RPMI7951 (cell line): ENCODE results near the gene SF3B2. TPM values are rescaled to one million over a fixed set of nuclear protein-coding genes. Genes with fewer than 3 reads are reported as not detected.
"Not testable (repeated sequence)": the region's sequence is repeated elsewhere in the genome, so short reads cannot be mapped to it uniquely, and the experiment has no call there.

Experiments used
- DNase-seq: peaks from one replicate; pipeline ENCODE4 v3.0.0-alpha.2; 2012; ENCODE audit warnings: low read depth
- total RNA-seq: library from RNA; depleted of rRNA; stranded (reverse); fragments of >200 nt; shearing (Covaris generic); gene quantifications from 2 replicates; pipeline ENCODE4 v1.2.3, GENCODE V29; 2014

SF3B2 gene
- total RNA-seq, 1 experiment from 2014 or later = 198 TPM

DNA sequence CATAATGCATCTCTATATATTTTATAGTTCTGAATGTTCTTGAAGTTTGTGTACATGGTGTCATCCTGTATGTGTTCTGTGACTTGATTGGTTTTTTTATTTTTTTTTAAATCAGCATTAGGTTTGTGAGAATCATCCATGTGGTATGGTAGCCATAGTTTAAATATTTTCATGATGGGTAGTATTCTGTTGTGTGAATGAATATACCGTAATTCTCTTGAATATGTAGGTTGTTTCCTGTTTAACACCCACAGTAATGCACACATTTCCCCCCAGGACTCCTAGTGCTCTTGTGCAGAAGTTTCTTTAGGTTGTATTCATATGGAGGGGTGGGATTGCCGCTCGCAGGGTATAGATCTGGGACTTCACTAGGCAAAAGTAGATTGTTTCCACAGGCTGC lies 19.9 kb downstream of the SF3B2 start:
- DNase-seq = no peak

DNA sequence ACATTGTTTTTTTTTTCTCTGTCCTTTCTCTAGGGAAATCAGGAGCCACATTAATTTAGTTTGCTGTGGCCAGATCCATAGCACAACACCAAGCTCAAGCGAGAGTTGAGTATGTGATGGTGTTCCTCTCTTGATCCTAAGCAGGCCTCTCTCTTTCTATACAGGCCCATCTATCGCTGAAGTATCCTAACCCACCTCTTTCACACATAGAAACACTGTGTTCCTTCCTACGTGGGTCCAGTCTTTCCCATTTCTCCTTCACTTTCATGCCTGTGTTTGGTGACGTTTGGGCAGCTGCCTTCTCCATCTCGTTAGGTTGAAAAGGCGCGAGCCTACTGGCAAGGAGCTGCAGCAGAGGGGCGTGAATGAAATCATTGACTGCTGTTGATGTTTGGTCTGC lies 20.4 kb downstream of the SF3B2 start:
- DNase-seq = no peak

DNA sequence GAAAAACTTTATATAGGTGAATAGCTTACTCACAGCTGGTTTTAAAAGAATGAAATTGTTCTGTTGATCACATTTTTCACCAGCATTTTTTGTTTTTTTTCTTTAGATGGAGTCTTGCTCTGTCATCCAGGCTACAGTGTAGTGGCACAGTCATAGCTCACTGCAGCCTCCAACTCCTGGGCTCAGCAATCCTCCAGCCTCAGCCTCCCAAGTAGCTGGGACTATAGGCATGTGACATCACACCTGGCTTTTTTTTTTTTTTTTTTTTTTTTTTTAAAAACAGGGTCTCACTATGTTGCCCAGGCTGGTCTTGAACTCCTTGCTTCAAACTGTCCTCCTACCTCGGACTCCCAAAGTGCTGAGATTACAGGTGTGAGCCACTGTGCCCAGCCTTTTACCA lies 21.5 kb downstream of the SF3B2 start:
- no peak for DNase-seq

DNA sequence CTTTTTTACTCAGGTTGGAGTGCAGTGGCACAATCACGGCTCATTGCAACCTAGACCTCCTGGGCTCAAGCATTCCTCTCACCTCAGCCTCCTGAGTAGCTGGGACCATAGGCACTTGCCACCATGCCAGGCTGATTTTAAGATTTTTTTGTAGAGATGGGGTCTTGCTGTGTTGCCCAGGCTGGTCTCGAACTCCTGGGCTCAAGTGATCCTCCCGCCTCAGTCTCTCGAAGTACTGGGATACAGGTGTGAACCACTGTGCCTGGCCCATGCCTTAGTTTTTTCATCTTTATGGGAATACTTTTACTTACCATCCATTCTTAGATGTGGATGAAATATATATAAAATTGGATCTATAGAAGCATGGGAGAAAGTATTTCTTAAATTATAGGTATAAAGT lies 23.1 kb downstream of the SF3B2 start:
- DNase-seq = no peak

DNA sequence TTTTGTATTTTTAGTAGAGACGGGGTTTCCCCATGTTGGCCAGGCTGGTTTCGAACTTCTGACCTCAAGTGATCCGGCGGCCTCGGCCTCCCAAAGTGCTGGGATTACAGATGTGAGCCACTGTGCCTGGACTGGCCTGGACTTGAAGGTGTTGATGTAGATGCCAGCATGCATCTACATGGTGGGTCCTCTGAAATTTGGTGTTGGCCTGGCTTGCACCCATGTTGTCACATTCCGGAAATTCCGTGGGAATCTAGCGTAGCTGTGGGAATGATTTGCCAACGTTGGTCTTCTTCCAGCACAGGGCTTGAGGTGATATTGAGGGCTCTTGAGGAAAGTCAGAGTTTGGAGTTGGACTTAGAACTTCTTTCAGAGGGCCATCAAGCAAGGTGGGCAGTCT lies 24.4 kb downstream of the SF3B2 start:
- DNase-seq = peak; percentile 13

DNA sequence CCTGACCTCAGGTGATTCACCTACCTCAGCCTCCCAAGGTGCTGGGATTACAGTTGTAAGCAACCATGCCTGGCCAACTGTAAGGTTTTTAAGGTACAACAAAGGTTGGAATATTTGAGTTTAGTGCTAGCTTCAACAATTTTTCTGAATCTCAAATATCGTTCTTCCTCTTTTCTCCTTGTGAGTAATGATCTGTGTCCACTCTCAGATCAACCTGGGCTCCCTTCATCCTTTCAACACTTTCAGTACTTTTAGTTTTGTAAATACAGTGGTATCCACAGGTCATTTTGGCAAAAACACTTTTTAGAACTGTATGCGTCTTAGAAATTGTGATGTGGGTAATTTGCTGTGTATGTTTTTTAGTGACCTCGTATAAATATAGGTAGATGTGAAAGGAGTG lies 25.8 kb downstream of the SF3B2 start:
- no peak for DNase-seq

DNA sequence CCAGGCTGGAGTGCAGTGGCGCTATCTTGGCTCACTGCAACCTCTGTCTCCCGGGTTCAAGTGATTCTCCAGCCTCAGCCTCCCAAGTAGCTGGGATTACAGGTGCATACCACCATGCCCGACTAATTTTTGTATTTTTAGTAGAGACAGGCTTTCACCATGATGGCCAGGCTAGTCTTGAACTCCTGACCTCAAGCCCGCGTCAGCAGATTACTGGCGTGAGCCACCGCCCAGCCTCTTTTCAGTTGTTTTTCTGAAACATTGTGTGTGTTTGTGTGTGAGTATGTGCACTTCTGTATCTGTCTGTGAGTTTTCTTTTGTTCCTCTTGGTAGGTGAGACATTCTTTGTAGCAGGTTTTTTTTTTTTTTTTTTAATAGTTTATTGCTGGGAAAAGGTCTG lies 26.8 kb downstream of the SF3B2 start:
- not testable (repeated sequence) for DNase-seq

DNA sequence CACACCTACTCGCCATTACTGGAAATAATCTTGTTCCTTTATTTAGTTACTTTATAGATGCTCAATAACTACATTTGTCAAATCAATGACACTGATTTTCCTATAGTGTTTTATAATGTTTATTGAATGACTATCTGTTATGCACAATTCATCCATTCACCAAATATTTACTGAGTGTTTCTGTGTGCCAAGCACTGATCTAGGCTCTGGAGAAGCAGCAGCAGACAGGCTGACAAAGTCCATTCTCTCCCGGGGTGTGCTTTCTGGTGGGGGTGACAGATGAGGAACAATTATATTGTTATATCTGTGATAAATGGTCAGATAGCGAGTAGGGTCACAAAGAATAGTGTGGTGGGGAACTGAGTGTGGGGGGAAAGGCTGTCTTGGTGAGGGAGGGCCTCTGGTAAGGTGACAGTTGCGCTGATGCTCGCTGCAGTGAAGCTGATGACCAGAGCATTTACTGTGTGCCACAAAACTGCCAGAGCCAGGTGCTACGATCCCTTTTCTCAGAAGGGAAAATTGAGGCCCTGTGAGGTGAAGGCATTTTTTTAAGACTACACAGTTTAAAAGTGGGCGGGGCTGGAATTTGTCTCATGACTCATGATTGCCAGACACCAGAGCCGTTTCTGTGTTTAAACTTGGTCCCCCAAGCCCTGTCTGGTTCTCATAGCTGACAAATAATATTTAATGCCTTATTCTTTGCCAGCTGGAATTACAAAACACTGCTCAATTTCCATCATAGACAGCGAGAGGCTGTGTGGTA lies 28.1 kb downstream of the SF3B2 start:
- peak; percentile 71 for DNase-seq

DNA sequence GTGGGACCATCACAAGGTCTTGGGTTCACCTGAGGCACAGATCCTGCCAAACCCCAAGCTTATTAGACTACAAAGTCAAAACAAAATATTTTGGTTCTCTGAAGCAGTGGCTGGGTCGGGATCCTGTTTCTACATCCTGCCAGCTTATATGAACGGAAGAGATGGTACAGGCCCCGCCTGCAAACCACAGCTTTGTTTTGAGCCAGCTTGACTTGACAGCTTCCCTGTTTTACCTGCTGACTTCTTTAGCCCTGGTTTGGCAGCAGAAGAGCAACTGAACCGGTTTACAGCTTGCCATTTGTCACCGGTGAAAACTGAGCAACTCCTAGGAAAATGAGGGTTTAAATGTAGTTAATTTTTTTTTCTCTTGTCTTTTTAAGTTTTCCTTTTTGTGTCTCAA lies 29.3 kb downstream of the SF3B2 start:
- DNase-seq = peak; percentile 26

DNA sequence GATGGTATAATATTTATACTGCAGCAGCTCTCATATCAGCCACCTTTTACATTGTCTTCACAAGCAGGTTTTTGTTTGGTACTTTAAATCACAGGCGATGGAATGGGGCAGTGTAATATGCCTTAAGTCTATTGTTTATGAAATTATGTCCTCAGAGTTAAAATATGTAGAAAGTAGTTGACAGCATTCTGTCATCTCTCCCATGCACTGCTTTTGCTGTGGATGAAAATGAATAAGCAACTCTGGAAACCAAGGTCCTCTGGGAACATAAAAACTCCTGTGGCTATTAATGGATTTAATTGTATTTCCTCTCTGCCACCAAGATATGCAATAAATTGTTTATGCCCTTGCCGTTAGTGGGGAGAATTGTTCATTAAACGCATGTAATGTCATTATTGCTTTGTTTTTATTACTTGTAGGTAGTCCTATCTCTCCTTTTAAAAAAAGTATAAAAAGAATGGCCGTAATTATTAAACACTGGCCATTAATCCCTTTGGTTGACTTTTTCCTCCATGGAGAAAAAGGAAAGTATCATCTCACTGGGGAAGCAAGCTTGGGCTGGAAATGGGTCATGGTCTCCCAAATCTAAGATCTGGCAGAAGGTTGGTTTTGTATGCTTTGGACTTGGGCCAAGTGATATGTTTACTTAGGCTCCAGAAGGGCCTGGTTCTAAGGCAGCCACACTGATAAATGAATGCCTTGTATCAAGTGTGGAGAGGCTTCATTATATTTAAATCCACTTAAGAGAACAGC lies 31.0 kb downstream of the SF3B2 start:
- peak; percentile 33 for DNase-seq

DNA sequence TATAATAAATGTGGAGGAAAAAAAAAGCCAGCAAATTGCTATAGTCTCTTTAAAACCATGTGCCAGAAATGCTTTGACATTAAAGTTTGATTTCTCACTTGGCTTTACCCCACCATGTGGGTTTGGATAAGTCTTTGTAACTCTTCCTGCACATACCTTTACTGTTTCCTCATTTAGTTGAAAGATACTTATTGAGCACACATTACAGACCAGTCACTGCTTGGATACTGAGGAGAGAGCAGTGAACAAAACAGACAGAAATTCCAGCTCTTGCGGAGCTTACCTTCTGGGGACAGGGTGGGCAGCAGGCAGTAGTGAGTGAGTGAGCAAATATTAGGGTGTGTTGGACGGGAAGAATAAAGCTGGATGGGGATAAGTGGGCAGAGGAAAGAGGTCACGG lies 31.6 kb downstream of the SF3B2 start:
- DNase-seq = no peak

DNA sequence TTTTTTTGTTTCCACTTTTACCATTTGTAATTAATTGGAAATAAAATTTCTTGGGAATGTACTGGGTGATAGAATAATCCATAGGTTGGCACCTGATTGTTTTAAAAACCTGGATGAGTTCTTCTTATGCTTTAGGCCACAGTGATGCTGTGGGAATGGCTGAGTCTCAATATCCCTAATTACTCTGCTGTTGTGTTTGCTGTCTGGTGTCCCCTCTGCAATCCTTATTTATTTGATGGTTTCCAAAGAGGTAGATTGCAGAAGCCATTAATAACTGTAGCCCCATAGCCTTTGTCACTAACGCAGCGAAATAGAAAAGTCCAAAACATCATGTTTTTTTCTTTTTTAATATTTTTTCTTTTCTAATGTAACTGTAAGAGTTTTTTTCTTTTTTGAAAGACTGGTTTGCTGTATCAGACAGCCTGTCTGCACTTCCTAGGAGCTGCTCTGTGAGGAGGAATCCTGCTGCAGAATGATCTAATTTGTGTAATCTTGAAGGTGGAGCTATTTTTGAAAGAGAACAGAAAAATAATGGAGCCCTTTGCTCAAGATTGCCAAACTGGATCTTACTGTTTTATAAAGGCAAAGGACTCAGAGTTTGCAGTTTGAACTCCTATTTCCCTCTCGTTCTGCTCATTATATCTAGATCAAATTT lies 32.8 kb downstream of the SF3B2 start:
- no peak for DNase-seq

DNA sequence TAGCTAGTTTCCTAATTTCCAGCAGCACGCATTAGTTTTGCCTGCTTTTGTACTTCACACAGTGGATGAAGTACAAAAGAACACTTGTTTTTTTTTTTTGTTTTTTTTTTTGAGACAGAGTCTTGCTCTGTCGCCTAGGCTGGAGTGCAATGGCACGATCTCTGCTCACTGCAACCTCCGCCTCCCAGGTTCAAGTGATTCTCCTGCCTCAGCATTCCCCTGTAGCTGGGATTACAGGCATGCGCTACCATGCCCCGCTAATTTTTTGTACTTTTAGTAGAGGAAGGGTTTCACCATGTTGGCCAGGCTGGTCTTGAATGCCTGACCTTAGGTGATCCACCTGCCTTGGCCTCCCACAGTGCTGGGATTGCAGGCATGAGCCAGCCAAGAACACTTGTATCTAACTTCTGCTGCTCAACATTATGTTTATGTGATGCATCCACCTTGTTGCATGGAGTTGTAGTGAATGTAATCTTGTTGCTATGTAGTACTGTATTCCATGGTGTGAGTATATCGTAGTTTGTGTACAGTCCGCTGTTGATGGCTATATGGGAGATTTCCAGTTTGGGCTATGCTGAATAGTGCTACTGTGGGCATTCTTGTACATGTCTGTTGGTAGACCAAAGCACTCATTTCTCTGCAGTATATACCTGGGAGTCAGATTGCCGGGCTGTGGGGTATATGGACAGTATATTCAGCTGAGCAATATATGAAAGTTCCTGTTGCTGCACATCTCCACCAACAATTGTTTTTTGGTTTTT lies 35.2 kb downstream of the SF3B2 start:
- DNase-seq = no peak

DNA sequence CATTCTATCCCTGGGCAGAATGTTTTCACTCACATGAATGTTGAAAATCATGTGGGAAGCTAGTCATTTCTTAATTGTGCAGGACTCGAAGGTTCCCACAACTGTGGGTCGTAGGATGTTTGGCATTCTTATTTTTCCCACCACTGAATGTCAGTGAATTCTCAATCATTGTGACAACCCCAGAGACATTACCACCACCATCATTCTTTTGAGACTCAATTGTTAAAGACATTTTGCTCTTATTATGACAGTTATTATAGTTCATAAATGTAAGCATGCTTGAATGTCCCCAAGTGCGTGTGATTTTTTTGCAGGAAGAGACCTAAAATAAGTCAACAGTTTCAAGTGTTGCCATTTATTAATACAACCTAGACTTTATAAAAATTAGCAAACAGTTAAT lies 36.9 kb downstream of the SF3B2 start:
- DNase-seq = no peak

DNA sequence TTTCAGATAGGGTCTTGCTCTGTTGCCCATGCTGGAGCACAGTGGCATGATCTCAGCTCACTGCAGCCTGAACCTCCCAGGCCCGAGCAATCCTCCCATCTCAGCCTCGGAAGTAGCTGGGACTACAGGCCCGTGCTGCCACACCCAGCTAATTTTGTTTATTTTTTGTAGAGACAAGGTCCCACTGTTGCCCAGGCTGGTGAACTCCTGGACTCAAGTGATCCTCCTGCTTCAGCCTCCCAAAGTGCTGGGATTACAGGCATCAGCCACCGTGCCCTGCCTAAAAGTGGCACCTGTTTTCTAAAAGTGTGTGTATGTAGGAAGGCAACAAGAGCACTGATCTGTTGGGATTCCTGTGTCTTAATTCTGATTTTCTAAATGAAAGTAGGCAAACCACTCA lies 38.1 kb downstream of the SF3B2 start:
- DNase-seq = no peak

DNA sequence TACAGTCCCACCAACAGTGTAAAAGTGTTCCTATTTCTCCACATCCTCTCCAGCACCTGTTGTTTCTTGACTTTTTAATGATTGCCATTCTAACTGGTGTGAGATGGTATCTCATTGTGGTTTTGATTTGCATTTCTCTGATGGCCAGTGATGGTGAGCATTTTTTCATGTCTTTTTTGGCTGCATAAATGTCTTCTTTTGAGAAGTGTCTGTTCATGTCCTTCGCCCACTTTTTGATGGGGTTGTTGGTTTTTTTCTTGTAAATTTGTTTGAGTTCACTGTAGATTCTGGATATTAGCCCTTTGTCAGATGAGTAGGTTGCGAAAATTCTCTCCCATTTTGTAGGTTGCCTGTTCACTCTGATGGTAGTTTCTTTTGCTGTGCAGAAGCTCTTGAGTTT lies 40.0 kb downstream of the SF3B2 start:
- DNase-seq = not testable (repeated sequence)

DNA sequence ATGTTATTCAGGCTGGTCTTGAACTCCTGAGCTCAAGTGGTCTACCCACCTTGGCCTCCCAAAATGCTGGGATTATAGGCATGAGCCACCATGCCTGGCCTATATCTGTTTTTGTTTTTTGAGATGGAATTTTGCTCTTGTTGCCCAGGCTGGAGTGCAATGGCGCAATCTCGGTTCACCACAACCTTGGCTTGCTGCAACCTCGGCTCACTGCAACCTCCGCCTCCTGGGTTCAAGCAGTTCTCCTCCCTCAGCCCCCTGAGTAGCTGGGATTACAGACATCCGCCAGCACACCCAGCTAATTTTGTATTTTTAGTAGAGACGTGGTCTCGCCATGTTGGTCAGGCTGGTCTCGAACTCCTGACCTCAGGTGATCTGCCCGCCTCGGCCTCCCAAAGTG lies 47.6 kb downstream of the SF3B2 start:
- DNase-seq = not testable (repeated sequence)

DNA sequence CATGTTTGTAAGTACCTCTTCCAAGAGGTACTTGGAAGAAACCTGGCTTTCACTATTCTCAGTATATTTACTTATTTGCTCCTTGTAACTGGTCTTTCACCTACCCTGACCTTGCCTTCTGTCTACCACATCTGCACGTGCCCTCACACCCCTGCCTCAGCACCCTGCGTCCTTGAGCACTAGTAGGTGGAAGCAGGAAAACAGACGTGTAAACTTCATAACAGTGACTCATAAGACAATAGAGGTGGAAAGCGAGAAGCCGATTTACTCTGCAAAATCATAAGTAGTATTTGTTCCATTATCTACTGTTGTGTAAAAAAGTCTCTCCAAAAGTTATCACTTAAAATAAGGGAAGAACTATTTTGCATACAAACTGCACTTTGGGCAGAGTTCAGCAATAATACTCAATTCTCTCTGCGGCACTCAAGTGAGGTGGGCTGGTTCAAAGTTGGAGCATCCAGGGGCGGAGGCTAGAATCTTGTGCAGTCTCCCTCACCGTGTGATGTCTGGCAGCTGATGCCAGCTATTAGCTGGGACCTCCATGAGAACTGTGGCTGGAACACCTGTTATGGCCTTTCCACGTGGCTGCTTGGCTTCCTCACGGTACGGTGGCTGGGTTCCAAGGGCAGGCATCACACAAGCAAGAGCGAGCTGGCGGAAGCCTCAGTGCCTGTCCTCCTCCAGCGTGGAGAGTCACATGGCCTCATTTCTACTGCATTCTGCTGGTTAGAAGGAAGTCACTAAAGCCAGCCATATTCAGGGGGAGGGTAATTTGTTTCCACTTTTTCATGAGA lies 48.3 kb downstream of the SF3B2 start:
- DNase-seq = no peak

DNA sequence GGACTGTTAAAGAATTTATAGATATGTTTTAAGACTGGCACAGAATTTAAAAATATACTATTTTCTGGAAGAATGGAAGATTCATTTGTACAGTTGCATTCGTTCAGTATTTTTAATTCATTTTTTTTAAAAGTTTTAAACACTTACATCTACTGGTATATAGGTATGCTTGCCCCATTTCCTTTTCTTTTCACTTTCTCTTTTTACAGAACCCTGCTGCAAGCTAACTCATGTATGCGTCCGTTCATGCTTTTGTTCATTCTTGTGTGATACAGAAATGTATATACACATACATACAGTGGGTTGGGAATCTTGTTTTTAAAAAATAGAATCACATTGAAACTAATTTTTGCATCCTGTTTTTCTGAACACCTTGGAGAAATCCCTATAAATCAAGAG lies 48.9 kb downstream of the SF3B2 start:
- no peak for DNase-seq

DNA sequence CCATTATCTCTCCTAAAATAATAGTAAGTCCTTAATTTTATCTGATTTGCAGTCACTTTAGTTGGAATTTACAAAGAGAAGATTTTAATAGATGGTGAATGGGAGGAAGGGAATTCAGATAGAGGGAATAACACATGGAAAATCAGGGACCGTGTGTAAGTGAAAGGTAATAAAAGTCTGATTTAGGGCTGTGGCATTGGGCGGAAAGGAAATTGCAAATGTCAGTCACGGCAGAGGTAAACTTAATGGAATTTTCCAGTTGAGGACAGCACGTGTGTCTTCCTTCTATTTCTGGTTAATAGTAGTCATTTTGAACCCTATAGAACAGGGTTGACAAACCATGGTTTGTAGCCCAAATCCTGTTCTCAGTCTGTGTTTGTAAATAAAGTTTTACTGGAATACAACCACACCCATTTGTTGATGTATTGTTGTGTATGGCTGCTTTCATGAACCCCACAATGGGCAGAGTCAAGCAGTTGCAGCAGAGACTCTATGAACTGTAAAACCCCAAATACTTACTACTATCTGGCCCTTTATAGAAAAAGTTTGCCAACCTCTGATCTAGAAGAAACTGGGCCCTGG lies 52.0 kb downstream of the SF3B2 start:
- no peak for DNase-seq
